ENCODE measurements around the gene KLHL29. TPM values are rescaled to one million over a fixed set of nuclear protein-coding genes. Genes with fewer than 3 reads are reported as not detected.

KLHL29 gene
- total and polyA plus RNA-seq, 2 donors (not counting 3 experiments of a cell fraction or from before 2014, with no cell fraction given), result 4.6 to 12.7 TPM

DNA sequence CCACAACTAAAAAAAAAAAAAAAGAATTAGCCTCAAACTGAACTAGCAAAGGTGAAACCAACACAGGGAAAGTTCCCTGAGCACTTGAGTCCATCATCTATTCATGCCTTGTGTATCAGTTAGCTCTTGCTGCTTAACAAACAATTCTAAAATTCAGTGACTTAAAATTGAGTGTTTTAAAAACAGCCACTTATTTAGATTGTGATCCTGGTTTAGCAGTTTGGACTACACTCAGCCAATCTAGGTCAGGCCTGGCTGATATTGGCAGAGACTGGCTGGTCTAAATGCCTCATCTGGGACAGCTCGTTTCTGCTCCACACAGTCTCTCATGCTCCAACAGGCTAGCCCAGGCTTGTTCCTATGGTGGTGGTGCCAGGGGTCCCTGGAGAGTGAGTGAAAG is 294.1 kb downstream of the KLHL29 start:
- H3K36me3 ChIP-seq (ENCODE audit: control insufficient read depth in 2 of 2, extremely low read depth in 1 of 2, insufficient read depth in 2 of 2, low read length in 2 of 2), result no peaks in the 10 kb centered on the region
- H3K9me1 ChIP-seq (replicated peaks; ENCODE audit: control insufficient read depth, extremely low read depth, insufficient read depth, low read length), result no peaks in the 10 kb centered on the region
- BruUV-seq (replicated peaks), result no TSS peak
- no peak overlapping the region for H2AFZ ChIP-seq (ENCODE audit: low read depth, low read length)
- no peak overlapping the region for H3K4me3 ChIP-seq (replicated peaks in 1 of 3; ENCODE audit: insufficient read depth in 1 of 3, low read depth in 1 of 3, low read length in 3 of 3)
- DNase-seq (ENCODE audit: low read depth, low spot score) (no peak), FAIRE-seq (no peak)
- H3K4me1 ChIP-seq (ENCODE audit: control insufficient read depth, extremely low read depth, insufficient read depth, low read length), result no peaks in the 10 kb centered on the region
- H4K20me1 ChIP-seq (replicated peaks; ENCODE audit: control insufficient read depth, extremely low read depth, insufficient read depth, low read length), result no peaks in the 10 kb centered on the region
- POLR2A ChIA-PET, result no interaction called here
- H3K27ac ChIP-seq (ENCODE audit: insufficient read depth, low read depth, low read length), result no peak overlapping the region
- H3K27me3 ChIP-seq (ENCODE audit: control insufficient read depth in 2 of 2, insufficient read depth in 2 of 2, low read length in 2 of 2), result no peaks in the 10 kb centered on the region
- TF ChIP-seq, protein P1, sequence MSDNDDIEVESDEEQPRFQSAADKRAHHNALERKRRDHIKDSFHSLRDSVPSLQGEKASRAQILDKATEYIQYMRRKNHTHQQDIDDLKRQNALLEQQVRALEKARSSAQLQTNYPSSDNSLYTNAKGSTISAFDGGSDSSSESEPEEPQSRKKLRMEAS (IDR thresholded peaks at IDR 0.05; ENCODE audit: insufficient read depth, insufficient read length), result no peak
- TF ChIP-seq POLR2AphosphoS5 (IDR thresholded peaks at IDR 0.05; ENCODE audit: insufficient read depth, low read depth, low read length), result no peak
- no peak for TF ChIP-seq GATA2 (IDR thresholded peaks at IDR 0.05; ENCODE audit: insufficient read depth, insufficient read length, low read depth, low read length)
- TF ChIP-seq JUN (IDR thresholded peaks at IDR 0.05; ENCODE audit: borderline replicate concordance, insufficient read depth, insufficient read length, low read depth), result no peak
- no peak for TF ChIP-seq EZH2 (IDR thresholded peaks at IDR 0.05; ENCODE audit: borderline replicate concordance, low read depth, low read length, severe bottlenecking)
- H3K4me2 ChIP-seq (ENCODE audit: insufficient read depth, low read length), result no peak overlapping the region
- intact Hi-C loops (cut with micrococcal nuclease) (no loop called here), dilution Hi-C loops (cut with MboI; ENCODE audit: extremely low pct_ligation_motif_present, low sequenced_read_pairs) (no loop called here)
- H3K9me3 ChIP-seq (replicated peaks; ENCODE audit: control insufficient read depth, insufficient read depth, low read length), result no peaks in the 10 kb centered on the region
- H3K79me2 ChIP-seq (ENCODE audit: control insufficient read depth, insufficient read depth, low read length), result no peaks in the 10 kb centered on the region
- H3K9ac ChIP-seq (replicated peaks; ENCODE audit: extremely low read depth, insufficient read depth, low read length), result no peak overlapping the region
- CTCF ChIA-PET, result no interaction called here

DNA sequence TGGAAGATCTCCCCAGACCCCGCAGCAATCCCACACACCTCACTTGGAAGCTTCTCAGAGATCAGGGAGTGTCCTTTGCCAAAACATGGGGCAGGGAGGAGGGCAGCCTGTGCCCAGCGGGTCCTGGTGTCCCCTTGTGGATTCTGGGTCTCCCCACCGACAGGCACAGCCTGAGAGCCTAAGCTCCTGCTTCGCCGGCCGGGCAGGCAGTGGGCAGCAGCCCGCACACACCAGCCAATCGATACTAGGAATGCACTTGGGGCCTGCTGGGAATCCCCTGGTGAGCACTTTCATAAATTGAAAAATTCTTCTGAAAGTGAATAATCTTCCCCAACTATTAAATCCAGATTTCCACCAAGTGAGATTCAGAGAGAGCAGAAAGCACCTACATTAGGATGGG is 296.0 kb downstream of the KLHL29 start:
- Histone ChIP-seq H3K79me2 (ENCODE audit: control insufficient read depth, insufficient read depth, low read length) (no peaks in the 10 kb centered on the region), H3K9me3 (replicated peaks; ENCODE audit: control insufficient read depth, insufficient read depth, low read length) (no peaks in the 10 kb centered on the region), H3K27me3 (ENCODE audit: control insufficient read depth in 2 of 2, insufficient read depth in 2 of 2, low read length in 2 of 2) (no peaks in the 10 kb centered on the region), H4K20me1 (replicated peaks; ENCODE audit: control insufficient read depth, extremely low read depth, insufficient read depth, low read length) (no peaks in the 10 kb centered on the region), H3K4me2 (ENCODE audit: insufficient read depth, low read length) (no peak overlapping the region), H2AFZ (ENCODE audit: low read depth, low read length) (no peak overlapping the region), H3K9ac (replicated peaks; ENCODE audit: extremely low read depth, insufficient read depth, low read length) (no peak overlapping the region), H3K27ac (ENCODE audit: insufficient read depth, low read depth, low read length) (no peak overlapping the region), H3K9me1 (replicated peaks; ENCODE audit: control insufficient read depth, extremely low read depth, insufficient read depth, low read length) (no peaks in the 10 kb centered on the region), H3K4me3 (replicated peaks in 1 of 3; ENCODE audit: insufficient read depth in 1 of 3, low read depth in 1 of 3, low read length in 3 of 3) (no peak overlapping the region), H3K36me3 (ENCODE audit: control insufficient read depth in 2 of 2, extremely low read depth in 1 of 2, insufficient read depth in 2 of 2, low read length in 2 of 2) (no peaks in the 10 kb centered on the region), H3K4me1 (ENCODE audit: control insufficient read depth, extremely low read depth, insufficient read depth, low read length) (no peaks in the 10 kb centered on the region)
- BruUV-seq (replicated peaks), result no TSS peak
- dilution Hi-C loops (cut with MboI; ENCODE audit: extremely low pct_ligation_motif_present, low sequenced_read_pairs), result no loop called here
- FAIRE-seq (no peak), DNase-seq (ENCODE audit: low read depth, low spot score) (no peak)
- intact Hi-C loops (cut with micrococcal nuclease), result no loop called here
- CTCF ChIA-PET, result no interaction called here
- TF ChIP-seq JUN (IDR thresholded peaks at IDR 0.05; ENCODE audit: borderline replicate concordance, insufficient read depth, insufficient read length, low read depth) (no peak), MYC (IDR thresholded peaks at IDR 0.05; ENCODE audit: low read depth, low read length) (no peak), POLR2AphosphoS5 (IDR thresholded peaks at IDR 0.05; ENCODE audit: insufficient read depth, low read depth, low read length) (no peak), EZH2 (IDR thresholded peaks at IDR 0.05; ENCODE audit: borderline replicate concordance, low read depth, low read length, severe bottlenecking) (no peak), GATA2 (IDR thresholded peaks at IDR 0.05; ENCODE audit: insufficient read depth, insufficient read length, low read depth, low read length) (no peak), FOS (IDR thresholded peaks at IDR 0.05; ENCODE audit: borderline replicate concordance, insufficient read depth, low read length) (no peak), POLR2A (IDR thresholded peaks at IDR 0.05; ENCODE audit: low read depth, low read length) (no peak)
- TF ChIP-seq, protein P2, sequence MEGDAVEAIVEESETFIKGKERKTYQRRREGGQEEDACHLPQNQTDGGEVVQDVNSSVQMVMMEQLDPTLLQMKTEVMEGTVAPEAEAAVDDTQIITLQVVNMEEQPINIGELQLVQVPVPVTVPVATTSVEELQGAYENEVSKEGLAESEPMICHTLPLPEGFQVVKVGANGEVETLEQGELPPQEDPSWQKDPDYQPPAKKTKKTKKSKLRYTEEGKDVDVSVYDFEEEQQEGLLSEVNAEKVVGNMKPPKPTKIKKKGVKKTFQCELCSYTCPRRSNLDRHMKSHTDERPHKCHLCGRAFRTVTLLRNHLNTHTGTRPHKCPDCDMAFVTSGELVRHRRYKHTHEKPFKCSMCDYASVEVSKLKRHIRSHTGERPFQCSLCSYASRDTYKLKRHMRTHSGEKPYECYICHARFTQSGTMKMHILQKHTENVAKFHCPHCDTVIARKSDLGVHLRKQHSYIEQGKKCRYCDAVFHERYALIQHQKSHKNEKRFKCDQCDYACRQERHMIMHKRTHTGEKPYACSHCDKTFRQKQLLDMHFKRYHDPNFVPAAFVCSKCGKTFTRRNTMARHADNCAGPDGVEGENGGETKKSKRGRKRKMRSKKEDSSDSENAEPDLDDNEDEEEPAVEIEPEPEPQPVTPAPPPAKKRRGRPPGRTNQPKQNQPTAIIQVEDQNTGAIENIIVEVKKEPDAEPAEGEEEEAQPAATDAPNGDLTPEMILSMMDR (IDR thresholded peaks at IDR 0.05; ENCODE audit: extremely low read depth in 1 of 2, insufficient read depth in 1 of 2, low read depth in 1 of 2, low read length in 2 of 2), result no peak
- TF ChIP-seq, protein P1 (IDR thresholded peaks at IDR 0.05; ENCODE audit: insufficient read depth, insufficient read length), result no peak
- POLR2A ChIA-PET, result no interaction called here

All from endothelial cell of umbilical vein (primary cell).